ENCODE measurements around the gene RNF2.
"Not testable (repeated sequence)": the region's sequence is repeated elsewhere in the genome, so short reads cannot be mapped to it uniquely, and the experiment has no call there.

The RNF2 gene

GRCh38 chr1:185049670-185050069 lies 4.3 kb downstream of the RNF2 start:
- no peak for DNase-seq (ENCODE audit: low read depth in 2 of 3, low spot score in 1 of 3)

DNA sequence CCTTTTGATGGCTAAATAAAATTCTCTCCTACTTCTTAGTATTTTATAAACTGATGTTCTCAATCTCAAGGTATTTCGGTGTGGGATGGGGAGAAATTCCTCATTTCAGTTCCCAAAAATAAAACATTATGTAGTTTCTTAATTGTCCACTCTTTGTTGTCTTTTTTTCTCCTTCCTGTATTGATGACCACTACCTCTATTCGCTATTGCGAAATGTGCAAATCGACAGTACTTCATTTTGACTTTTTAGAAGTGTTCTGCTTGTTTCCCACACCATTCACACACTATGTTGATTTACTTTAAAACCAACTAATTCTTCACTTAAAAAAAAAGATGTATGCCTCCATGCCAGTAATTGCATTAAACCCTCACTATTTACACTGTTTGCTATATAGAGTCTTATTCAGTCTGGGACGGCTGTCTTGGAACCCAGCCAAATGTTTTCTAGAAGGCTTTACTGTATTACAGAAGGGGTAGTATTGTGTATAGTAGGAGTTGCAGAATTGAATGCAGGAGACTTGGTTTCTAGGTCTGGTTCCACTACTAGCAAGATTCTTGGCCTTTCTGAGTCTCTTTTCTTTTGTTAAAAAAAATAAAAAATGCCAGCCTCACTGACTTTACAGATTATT lies 5.6 kb downstream of the RNF2 start:
- no peak for DNase-seq (ENCODE audit: low read depth in 2 of 3, low spot score in 1 of 3)

DNA sequence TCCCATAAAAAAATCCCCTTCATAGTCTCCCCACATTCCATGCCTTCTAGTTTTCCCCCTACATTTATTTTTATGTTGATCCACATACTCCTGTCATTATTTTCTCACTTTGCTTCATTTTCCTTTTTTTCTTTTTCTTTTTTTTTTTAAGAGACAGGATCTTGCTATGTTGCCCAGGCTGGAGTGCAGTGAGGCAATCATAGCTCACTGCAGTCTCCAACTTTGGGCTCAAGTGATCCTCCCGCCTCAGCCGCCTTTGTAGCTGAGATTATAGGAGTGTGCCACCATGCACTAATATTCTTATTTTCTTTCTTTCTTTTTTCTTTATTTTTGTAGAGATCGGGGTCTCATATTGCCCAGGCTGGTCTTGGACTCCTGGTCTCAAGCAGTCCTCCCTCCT lies 7.8 kb downstream of the RNF2 start:
- DNase-seq (ENCODE audit: low read depth in 2 of 3, low spot score in 1 of 3) = no peak

DNA sequence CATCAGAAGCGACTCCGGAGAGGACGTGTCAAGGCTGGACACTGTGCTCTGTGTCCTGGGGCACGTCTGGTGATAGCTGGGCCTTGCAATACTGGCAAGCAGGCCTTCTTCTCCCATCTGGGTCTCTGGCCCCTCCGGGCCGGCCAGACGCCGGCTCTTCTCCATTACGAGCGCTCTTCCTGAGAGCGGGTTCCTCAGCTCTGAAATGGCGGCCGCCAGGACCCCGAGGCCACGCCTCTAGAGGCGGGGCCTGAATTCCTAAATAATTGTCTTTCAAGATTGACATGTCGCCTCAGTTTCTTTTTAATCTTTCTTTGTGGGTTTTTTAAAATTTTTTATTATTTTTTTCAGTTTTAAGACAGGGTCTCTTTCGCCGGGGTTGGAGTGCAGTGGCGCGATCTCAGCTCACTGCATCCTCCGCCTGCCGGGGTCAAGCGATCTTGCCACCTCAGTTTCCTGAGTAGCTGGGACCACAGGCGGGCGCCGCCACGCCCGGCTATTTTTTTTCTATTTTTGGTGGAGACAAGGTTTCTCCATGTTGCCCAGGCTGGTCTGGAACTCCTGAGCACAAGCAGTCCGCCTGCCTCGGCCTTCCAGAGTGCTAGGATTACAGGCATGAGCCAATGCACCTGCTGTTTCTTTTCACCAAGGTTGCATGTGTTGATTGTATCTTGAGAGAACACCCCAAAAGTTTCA lies 9.2 kb downstream of the RNF2 start:
- no peak for DNase-seq (ENCODE audit: low read depth in 2 of 3, low spot score in 1 of 3)

DNA sequence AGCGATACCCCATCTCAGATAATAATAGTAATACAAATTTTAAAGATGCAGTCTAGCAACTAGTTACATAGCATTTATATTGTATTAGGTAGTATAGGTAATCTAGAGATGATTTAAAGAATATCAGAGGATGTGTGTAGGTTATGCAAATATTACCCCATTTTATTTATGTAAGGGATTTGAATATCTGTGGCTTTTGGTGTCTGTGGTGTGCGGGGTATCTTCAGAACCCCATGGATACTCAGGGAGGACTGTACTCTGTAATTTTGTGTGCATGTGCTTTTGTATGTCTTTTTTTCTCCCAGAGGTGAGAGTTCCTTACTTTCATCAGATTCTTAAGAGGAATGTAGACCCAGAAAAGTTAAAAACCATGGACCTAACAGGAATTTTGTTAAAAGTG lies 12.8 kb downstream of the RNF2 start:
- no peak for DNase-seq (ENCODE audit: low read depth in 2 of 3, low spot score in 1 of 3)

DNA sequence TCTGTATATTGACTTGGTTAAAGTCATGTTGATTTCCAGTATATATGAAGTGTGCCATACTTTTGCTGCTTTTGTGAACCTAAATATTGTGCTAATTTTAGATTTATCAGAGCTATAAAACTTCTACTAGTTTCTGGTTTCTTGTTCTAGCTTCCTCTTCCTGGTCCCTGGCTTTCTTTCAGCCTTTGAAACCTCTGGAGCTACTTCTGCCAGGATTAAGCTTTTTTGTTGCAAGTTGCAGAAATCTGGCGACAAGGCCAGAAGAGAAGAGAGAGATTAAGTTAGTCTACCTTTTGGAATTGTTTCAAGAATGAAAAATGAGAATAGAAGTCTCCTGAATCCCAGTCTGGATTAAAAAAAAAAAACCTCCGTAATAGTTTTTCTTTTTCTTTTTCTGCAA lies 13.5 kb downstream of the RNF2 start:
- DNase-seq (ENCODE audit: low read depth in 2 of 3, low spot score in 1 of 3) = no peak

GRCh38 chr1:185059950-185060571 lies 14.7 kb downstream of the RNF2 start:
- no peak for DNase-seq (ENCODE audit: low read depth in 2 of 3, low spot score in 1 of 3)

DNA sequence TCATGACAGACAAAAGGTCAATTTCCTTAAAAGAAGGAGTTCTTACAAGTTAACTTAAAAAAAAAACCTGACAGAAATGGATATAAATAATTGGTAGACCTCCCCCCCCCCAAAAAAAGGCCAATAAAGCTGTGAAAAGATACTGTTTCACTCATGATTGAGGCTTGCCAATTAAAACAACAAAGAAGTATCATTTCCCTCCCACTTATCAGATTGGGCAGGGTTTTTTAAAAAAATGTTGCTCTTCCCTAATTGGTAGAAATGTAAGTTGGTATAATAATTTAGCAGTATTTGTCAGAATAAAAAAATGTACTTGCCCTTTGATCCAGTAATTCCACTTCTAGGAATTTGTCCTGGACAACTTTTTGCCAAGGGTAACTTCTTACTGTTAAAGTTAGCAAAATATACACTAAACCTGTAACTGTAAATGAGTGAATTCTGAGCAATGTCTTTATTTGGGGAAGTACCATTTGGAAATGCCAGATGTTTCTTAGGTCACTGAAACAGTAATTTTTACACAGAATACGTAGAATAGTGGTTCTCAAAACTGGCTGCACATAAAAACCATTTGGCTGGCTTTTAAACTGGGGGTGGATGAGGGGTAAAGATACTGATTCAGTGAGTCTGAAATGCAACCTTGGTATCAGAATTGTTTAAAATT lies 17.5 kb downstream of the RNF2 start:
- DNase-seq (ENCODE audit: low read depth in 2 of 3, low spot score in 1 of 3) = no peak

GRCh38 chr1:185063719-185064118 lies 18.4 kb downstream of the RNF2 start:
- no peak for DNase-seq (ENCODE audit: low read depth in 2 of 3, low spot score in 1 of 3)

GRCh38 chr1:185065006-185065405 lies 19.6 kb downstream of the RNF2 start:
- not testable (repeated sequence) for DNase-seq (ENCODE audit: low read depth in 2 of 3, low spot score in 1 of 3)

GRCh38 chr1:185066181-185066580 lies 20.8 kb downstream of the RNF2 start:
- no peak for DNase-seq (ENCODE audit: low read depth in 2 of 3, low spot score in 1 of 3)

GRCh38 chr1:185068341-185068740 lies 23.0 kb downstream of the RNF2 start:
- no peak for DNase-seq (ENCODE audit: low read depth in 2 of 3, low spot score in 1 of 3)

- DNase-seq (ENCODE audit: low read depth in 2 of 3, low spot score in 1 of 3) = no peak
Observed at GRCh38 chr1:185069202-185069772, 23.9 kb downstream of the RNF2 start.

GRCh38 chr1:185070051-185070450 lies 24.7 kb downstream of the RNF2 start:
- no peak for DNase-seq (ENCODE audit: low read depth in 2 of 3, low spot score in 1 of 3)

GRCh38 chr1:185073725-185074124 lies 28.4 kb downstream of the RNF2 start:
- DNase-seq (ENCODE audit: low read depth in 2 of 3, low spot score in 1 of 3) = no peak

DNA sequence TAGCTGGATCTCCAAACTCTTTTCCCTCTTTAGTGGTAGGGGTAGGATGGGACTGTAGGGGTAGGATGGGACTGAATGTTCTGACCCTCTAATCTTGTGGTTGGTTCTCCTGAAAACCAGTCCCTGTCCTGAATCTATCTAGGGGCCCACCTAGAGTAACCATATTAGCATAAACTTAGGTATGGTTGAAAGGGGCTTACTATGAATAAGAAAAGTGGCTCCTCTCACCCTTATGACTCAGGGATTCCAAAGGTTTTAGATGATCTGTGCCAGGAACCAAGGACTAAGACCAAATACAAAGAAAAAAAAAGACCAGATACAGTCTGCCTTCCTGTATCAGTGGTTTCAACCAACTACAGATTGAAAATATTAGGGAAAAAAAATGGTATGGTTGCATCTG lies 28.9 kb downstream of the RNF2 start:
- no peak for DNase-seq (ENCODE audit: low read depth in 2 of 3, low spot score in 1 of 3)

- DNase-seq (ENCODE audit: low read depth in 2 of 3, low spot score in 1 of 3) = no peak
Observed at GRCh38 chr1:185075476-185075875, 30.1 kb downstream of the RNF2 start.

GRCh38 chr1:185077374-185077773 lies 32.0 kb downstream of the RNF2 start:
- no peak for DNase-seq (ENCODE audit: low read depth in 2 of 3, low spot score in 1 of 3)

- no peak for DNase-seq (ENCODE audit: low read depth in 2 of 3, low spot score in 1 of 3)
Observed at GRCh38 chr1:185080422-185080821, 35.1 kb downstream of the RNF2 start.

DNA sequence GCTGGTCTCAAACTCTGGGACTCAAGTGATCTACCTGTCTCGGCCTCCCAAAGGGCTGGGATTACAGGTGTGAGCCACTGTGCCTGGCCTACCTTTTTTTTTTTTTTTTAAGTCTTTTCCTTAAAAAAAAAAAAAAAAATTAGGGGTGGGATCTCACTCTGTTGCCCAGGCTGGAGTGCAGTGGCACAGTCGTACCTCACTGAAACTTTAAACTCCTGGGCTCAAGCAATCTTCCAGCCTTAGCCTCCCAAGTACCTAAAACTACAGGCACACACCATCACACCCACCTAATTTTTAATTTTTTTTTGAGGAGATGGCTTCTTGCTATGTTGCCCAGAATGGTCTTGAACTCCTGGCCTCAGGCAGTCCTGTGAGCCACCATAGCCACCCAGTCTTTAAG lies 38.5 kb downstream of the RNF2 start:
- DNase-seq (ENCODE audit: low read depth in 2 of 3, low spot score in 1 of 3) = no peak

GRCh38 chr1:185087101-185087500 lies 41.7 kb downstream of the RNF2 start:
- DNase-seq (ENCODE audit: low read depth in 2 of 3, low spot score in 1 of 3) = no peak

DNA sequence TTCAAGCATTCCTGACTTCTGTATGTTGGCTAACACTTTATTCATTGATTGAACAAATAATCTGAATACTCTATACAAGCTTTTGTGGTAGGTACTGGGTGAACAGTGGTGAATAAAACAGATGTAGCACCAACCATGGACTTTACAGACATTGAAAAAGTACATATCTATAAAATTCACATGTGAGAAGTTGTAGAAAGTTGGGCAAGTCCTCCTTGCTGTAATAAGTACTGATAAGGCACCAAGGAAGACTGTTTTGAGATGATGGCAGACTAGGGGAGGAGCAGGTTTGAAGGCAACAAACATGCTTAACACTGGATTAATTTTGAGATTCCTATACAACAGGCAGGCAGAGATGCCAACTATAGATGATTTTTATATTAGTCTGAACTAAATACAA lies 42.4 kb downstream of the RNF2 start:
- no peak for DNase-seq (ENCODE audit: low read depth in 2 of 3, low spot score in 1 of 3)
